G401.6 (cell line): Measurements from ENCODE around the gene MRPS11.
"Not testable (repeated sequence)": the region's sequence is repeated elsewhere in the genome, so short reads cannot be mapped to it uniquely, and the experiment has no call there.

Experiments
- FAIRE-seq: peaks from 2 replicates; lab custom pipeline; 2012; peaks lifted over from hg19 to GRCh38; lab: Jason Lieb, UNC

The MRPS11 gene

DNA sequence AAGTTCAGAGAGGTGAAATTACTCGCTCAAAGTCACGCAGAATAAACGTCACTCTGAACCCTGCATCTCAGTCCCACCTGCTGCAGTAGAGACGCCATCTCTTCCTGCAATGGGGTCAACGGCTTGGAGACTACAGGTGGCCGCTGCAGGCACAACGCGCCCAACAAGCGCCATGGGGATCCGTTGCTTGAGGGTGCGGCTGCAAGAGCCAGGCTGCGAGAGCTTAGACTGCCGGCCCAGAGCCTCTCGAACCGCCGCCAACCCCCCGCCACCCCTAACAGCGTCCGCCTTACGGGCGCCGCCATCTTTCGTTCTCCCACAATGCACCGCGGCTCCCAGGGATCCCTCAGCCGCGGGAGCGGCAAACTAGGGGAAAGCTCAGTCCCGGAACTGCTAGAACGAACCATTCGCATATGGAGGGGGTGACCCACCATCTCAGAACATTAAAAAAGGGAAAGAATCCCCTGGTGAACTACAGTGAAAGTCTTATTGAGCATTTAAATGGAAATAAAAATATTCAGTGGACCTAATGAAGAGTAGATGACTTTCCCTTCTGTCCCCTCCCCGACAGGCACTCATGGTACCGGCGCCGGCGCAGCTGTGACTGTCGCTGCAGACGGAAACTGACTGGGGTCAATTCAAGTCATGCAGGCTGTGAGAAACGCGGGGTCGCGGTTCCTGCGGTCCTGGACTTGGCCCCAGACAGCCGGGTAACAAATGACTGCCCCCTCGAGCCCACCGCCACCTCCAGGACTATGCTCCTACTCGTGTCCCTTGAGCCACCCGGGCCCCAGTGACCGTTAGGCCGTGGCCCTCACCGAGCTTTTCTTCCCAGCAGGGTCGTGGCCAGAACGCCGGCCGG is at the start of gene MRPS11, which contains the start of gene MRPL46:
TSS of gene MRPS11 (plus strand) at position 636 of the 862 bp plus-strand sequence. CDS start at position 646, 10 bp downstream.
TSS of gene MRPL46 (minus strand) at position 316 of the 862 bp plus-strand sequence. CDS start at position 305, 11 bp downstream.
- FAIRE-seq: no peak

GRCh38 chr15:88419830-88420229 is 47.7 kb upstream of the MRPS11 start:
- no peak for FAIRE-seq

- no peak for FAIRE-seq
Observed at GRCh38 chr15:88423331-88423730, 44.2 kb upstream of the MRPS11 start.

GRCh38 chr15:88426304-88426703 is 41.2 kb upstream of the MRPS11 start:
- FAIRE-seq: no peak

DNA sequence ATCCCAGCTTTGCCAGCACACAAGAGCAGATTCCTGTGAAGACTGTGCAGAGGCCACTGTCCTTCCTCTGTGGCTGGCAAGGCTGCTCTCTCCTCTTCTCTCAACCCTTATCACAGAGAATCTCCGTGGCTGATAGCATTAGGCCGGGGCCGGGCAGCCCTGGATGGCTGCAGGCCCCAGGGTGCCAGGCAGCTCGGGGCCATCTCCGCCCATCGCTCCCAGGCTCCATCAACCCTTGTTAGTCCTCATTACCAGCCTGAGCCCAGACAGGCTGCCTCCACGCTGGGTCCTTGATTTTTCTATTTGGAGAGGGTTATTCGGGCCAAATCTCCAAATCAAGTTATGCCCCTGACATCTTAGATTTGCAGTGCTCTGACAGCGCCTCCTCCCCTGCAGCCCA is 39.5 kb upstream of the MRPS11 start:
- FAIRE-seq: no peak

DNA sequence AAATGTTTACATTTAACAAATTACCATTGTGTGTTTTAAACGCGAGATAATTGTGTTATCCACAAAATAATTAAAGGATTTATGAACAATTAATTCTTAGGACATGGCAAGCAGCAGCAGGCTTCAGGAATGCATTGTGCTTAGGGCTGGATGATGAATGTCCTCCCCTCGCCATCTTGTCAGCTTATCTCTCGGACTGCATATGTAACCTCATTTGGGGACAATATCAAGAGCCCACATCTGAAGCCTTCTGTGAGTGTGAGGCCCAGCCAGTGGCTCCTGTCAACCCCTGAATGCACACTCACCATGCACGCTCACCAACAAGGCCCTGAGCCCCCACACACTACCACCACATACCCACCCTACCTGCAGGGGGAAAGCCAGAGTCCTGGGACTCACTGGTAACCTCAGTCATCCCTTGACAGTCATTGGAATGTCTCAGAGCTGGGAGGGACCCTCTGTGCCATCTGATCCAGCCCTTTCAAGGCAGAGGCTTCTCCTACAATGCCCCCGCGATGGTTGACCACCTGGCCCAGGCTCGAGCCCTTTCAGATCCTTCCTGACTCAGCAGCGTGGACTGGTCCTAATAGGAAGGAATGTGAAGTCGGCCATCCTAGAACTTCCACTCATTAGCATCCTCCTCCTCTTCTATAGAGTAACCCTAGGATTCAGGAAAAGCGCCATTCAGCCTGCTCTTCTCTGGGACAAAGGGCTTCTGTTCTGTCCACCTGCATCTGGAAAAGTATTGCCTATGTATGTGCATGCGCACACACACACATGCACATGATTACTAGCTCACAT is 38.5 kb upstream of the MRPS11 start:
- no peak for FAIRE-seq

GRCh38 chr15:88430051-88430450 is 37.5 kb upstream of the MRPS11 start:
- no peak for FAIRE-seq

DNA sequence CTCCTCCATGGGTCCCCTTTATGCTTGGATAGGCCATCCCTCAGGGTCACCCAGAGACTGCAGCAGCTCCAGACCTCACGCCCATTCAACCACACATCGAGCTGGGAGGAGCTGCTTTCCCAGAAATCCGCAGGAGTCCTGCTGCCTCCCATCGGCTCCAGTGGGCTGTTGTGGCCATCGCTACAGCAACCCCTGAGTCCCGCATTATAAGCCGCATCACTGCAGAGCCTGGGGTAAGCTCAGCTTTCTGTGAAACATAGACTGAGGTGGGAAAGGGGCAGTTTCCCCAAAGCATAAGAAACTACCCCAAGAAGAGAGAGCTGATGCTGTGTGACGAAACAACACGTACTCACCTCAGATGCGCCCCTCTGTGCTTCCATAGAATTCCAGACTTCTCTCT is 36.1 kb upstream of the MRPS11 start:
- FAIRE-seq: no peak

DNA sequence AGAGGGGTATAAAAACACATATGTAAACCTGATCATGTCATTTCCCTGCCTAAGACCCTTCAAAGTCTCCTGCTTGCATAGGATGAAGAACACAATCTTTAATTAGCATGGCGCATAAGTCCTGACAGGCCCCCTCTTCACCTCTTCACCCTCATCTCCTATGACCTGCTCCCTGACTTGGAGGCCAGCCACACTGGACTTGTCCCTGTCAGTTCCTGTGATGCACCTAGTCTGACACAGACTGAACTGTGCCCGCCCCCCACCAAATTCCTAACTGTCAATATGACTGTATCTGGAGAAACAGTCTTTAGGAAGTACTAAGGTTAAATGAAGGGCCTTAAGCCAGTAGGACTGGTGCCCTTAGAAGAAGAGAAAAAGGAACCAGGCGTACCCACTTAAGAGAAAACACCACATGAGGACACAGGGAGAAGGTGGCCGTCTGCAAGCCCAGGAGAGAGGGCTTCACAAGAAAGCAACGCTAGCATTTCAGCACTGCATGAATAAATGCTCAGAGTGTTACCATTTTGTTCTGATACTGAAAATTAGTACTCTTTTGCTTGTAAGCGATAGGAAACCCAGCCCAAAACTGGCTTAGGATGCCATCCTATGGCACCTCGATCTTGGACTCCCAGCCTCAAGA is 34.3 kb upstream of the MRPS11 start:
- FAIRE-seq: no peak

- not testable (repeated sequence) for FAIRE-seq
Observed at GRCh38 chr15:88434106-88434505, 33.4 kb upstream of the MRPS11 start.

GRCh38 chr15:88438181-88438580 is 29.3 kb upstream of the MRPS11 start:
- FAIRE-seq: no peak

DNA sequence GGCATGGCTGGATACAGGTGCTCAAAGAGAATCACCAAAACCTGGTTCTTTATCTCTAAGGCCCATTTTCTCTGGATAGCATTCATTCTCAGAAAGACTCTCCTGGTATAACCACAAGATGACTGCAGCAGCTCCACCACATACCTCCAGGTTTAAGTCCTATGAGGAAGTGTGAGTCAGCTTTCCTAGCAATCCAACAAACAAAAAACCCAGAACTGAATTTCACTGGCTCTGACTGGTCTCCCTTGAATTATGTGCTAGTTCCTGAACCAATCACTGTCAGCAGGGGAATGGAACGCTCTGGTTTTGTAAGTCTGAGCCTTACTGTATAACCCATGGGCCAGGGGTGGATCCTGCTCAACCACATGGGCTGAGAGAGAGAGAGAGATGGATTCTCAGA is 27.5 kb upstream of the MRPS11 start:
- FAIRE-seq: no peak

GRCh38 chr15:88441076-88441730 is 26.3 kb upstream of the MRPS11 start:
- no peak for FAIRE-seq

DNA sequence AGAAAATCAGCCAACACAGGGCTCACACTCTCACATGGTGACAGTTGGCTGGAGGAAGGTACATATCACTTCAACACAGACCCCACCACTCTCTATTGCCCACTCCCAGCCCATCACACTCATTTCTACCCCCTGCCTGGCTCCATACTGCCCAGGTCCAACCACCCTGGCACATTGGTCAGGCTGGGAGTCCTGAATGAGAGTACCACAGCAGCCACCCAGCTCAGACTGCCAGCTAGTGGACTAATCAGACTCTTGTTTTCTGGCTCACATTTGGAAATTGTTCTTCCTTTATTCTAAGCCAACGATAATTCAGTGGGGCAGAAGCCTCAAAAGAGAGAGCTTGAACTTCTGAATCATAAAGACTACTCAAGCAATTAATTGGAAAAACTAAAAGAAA is 20.3 kb upstream of the MRPS11 start:
- FAIRE-seq: no peak

- FAIRE-seq: no peak
Observed at GRCh38 chr15:88447741-88448140, 19.8 kb upstream of the MRPS11 start.

DNA sequence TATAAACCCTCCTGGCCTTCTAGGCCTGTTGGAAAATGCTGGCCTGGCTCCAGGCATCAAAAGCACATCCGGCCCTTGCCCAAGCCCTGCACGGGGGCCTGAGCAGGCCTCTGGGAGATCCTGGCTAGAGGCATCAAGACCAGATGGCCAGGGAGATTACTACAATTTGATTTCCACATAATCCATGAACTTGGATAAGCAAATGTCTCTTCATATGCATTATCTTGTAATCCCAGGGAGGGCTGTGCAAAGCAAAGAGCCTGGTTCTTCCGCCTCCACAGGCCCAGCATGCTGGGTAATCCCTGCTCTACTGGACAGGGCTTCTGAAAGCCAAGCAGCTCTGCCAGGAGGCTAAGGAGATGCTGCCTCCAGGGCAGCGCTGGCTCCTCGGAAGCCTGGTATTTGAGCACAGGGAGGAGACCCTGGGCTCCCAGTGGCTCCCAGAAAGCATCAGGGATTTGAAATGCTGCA is 18.5 kb upstream of the MRPS11 start:
- FAIRE-seq: no peak

GRCh38 chr15:88449581-88449980 is 17.9 kb upstream of the MRPS11 start:
- no peak for FAIRE-seq

- FAIRE-seq: no peak
Observed at GRCh38 chr15:88450125-88450798, 17.2 kb upstream of the MRPS11 start.

DNA sequence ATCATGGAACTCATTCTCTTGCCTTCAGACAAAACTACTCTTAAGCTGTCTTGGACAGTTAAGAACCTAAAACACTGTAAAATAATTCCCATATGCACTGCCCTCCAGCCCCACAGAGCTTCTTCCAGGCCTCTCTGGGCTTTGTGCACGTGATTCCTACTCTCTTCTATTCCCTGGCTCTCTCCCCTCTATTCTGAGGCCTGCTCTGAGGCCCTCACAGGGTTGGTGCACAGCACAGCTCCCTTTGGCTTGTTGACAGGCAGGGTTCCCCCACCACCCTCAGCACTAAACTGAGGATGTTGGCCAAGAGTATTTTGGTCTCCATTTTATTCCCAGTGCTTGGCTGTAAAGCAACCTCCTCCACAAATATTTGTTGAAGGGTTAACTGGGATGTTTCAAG is 13.9 kb upstream of the MRPS11 start:
- FAIRE-seq: no peak

GRCh38 chr15:88454236-88454635 is 13.3 kb upstream of the MRPS11 start:
- no peak for FAIRE-seq
